ENCODE results near the gene TRDMT1. TPM values are rescaled to one million over a fixed set of nuclear protein-coding genes. Genes with fewer than 3 reads are reported as not detected.

The TRDMT1 gene
- total and polyA plus RNA-seq, 2 donors (not counting 1 experiment from before 2014, with no cell fraction given) = 3.0 to 20.4 TPM

- H3K4me2 ChIP-seq (replicated peaks; ENCODE audit: low read depth, low read length, poor library complexity, severe bottlenecking) = no peak overlapping the region
- no peaks in the 10 kb centered on the region for H3K27me3 ChIP-seq (replicated peaks in 1 of 4; ENCODE audit: control extremely low read depth in 1 of 4, control insufficient read depth in 3 of 4, insufficient read depth in 4 of 4, low read length in 3 of 4)
- H3K4me1 Mint-ChIP-seq = no peaks in the 10 kb centered on the region
- no peaks in the 10 kb centered on the region for H3K36me3 ChIP-seq (replicated peaks in 1 of 2; ENCODE audit: control extremely low read depth in 1 of 2, control insufficient read depth in 1 of 2, extremely low read depth in 1 of 2, insufficient read depth in 2 of 2, low read length in 1 of 2)
- intact Hi-C loops (cut with micrococcal nuclease) = no loop called here
- H3K4me1 ChIP-seq (ENCODE audit: control insufficient read depth in 2 of 2, insufficient read depth in 2 of 2, low read length in 2 of 2) = no peaks in the 10 kb centered on the region
- peaks cover 0 to 5% (median 1%) of the 10 kb centered on the region in 3 donors for H3K9me3 ChIP-seq (ENCODE audit: control extremely low read depth in 1 of 3, control insufficient read depth in 2 of 3, insufficient read depth in 1 of 3, low read length in 2 of 3)
- no peaks in the 10 kb centered on the region for H4K20me1 ChIP-seq (ENCODE audit: control insufficient read depth, insufficient read depth, low read length, poor library complexity, severe bottlenecking)
- no peak overlapping the region for H3K27ac Mint-ChIP-seq
- CTCF ChIA-PET = interaction anchor here (0.9 kb wide), 1 partner anchor 43 kb away, joined by 3 read pairs; no protein-coding TSS in a partner anchor
- no peak overlapping the region for H3K9ac ChIP-seq (ENCODE audit: low read length)
- H3K9me3 Mint-ChIP-seq (ENCODE audit: insufficient read depth) = peaks cover 5% of the 10 kb centered on the region
- no peaks in the 10 kb centered on the region for H3K27me3 Mint-ChIP-seq
- H2AFZ ChIP-seq (ENCODE audit: insufficient read depth, low read depth, low read length, poor library complexity, severe bottlenecking) = no peak overlapping the region
- no peak overlapping the region for H3K4me3 Mint-ChIP-seq
- no peak overlapping the region for H3K4me3 ChIP-seq (ENCODE audit: control extremely low read depth in 1 of 5, extremely low read depth in 1 of 5, insufficient read depth in 1 of 5, low read depth in 2 of 5, low read length in 4 of 5)
- no peak overlapping the region for H3K27ac ChIP-seq (ENCODE audit: low read length in 2 of 2)
- no peak for DNase-seq
- no peak for TF ChIP-seq EZH2 (IDR thresholded peaks at IDR 0.05; ENCODE audit: borderline replicate concordance, insufficient read depth, low read depth, low read length, poor library complexity, severe bottlenecking)
- ATAC-seq (ENCODE audit: low read depth) = no peak
- H3K79me2 ChIP-seq (ENCODE audit: control insufficient read depth, insufficient read depth, low read length) = no peaks in the 10 kb centered on the region
- POLR2A ChIA-PET = no interaction called here
Observed at GRCh38 chr10:17140386-17140761, 61.1 kb downstream of the TRDMT1 start.

DNA sequence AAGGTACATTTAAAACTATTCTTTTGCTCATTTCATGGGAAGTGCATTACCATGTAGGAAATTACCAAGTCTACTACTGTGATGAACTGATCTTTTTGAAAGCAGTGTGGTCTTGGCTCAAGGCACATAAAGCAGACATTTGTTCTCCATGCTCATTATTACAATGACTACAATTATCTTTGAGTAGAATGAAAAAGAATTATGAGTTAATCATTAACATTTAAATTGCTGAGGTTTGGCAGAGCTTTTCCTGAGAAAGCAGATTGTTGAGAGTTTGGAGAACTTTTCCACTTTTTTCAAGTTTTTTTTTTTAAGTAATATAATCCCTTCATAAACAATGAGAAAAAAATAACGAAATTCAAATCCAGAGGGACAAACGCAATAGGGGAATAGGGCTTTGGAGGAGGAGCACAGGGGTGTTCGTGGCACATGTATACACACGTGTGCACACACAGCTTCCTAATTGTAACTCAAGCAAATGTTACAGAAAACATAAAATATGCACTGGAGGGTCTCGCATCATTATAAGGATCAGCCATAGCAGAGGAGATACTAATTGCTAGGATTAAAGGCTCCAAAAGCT lies 62.9 kb downstream of the TRDMT1 start:
- intact Hi-C loops (cut with micrococcal nuclease) = no loop called here
- CTCF ChIA-PET = no interaction called here
- no CpG with 5 or more reads among the region's 5 CpGs for WGBS (ENCODE audit: insufficient coverage)

More for the DNA sequence above, 62.9 kb downstream of the TRDMT1 start:
- no peak for TF ChIP-seq EZH2 (IDR thresholded peaks at IDR 0.05; ENCODE audit: borderline replicate concordance, insufficient read depth, low read depth, low read length, poor library complexity, severe bottlenecking)
- TF ChIP-seq, protein P1, sequence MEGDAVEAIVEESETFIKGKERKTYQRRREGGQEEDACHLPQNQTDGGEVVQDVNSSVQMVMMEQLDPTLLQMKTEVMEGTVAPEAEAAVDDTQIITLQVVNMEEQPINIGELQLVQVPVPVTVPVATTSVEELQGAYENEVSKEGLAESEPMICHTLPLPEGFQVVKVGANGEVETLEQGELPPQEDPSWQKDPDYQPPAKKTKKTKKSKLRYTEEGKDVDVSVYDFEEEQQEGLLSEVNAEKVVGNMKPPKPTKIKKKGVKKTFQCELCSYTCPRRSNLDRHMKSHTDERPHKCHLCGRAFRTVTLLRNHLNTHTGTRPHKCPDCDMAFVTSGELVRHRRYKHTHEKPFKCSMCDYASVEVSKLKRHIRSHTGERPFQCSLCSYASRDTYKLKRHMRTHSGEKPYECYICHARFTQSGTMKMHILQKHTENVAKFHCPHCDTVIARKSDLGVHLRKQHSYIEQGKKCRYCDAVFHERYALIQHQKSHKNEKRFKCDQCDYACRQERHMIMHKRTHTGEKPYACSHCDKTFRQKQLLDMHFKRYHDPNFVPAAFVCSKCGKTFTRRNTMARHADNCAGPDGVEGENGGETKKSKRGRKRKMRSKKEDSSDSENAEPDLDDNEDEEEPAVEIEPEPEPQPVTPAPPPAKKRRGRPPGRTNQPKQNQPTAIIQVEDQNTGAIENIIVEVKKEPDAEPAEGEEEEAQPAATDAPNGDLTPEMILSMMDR (IDR thresholded peaks at IDR 0.05) = no peak
- Histone ChIP-seq H3K27ac (ENCODE audit: low read length in 2 of 2) (no peak overlapping the region), H3K4me1 (ENCODE audit: control insufficient read depth in 2 of 2, insufficient read depth in 2 of 2, low read length in 2 of 2) (no peaks in the 10 kb centered on the region), H2AFZ (ENCODE audit: insufficient read depth, low read depth, low read length, poor library complexity, severe bottlenecking) (no peak overlapping the region), H3K79me2 (ENCODE audit: control insufficient read depth, insufficient read depth, low read length) (no peaks in the 10 kb centered on the region), H3K4me3 (ENCODE audit: control extremely low read depth in 1 of 5, extremely low read depth in 1 of 5, insufficient read depth in 1 of 5, low read depth in 2 of 5, low read length in 4 of 5) (no peak overlapping the region), H3K4me2 (replicated peaks; ENCODE audit: low read depth, low read length, poor library complexity, severe bottlenecking) (no peak overlapping the region), H3K9me3 (ENCODE audit: control extremely low read depth in 1 of 3, control insufficient read depth in 2 of 3, insufficient read depth in 1 of 3, low read length in 2 of 3) (peaks cover 0 to 5% (median 1%) of the 10 kb centered on the region in 3 donors), H3K36me3 (replicated peaks in 1 of 2; ENCODE audit: control extremely low read depth in 1 of 2, control insufficient read depth in 1 of 2, extremely low read depth in 1 of 2, insufficient read depth in 2 of 2, low read length in 1 of 2) (no peaks in the 10 kb centered on the region), H3K9ac (ENCODE audit: low read length) (no peak overlapping the region), H4K20me1 (ENCODE audit: control insufficient read depth, insufficient read depth, low read length, poor library complexity, severe bottlenecking) (no peaks in the 10 kb centered on the region), H3K27me3 (replicated peaks in 1 of 4; ENCODE audit: control extremely low read depth in 1 of 4, control insufficient read depth in 3 of 4, insufficient read depth in 4 of 4, low read length in 3 of 4) (no peaks in the 10 kb centered on the region)
- H3K4me3 Mint-ChIP-seq = no peak overlapping the region
- no peaks in the 10 kb centered on the region for H3K27me3 Mint-ChIP-seq
- H3K9me3 Mint-ChIP-seq (ENCODE audit: insufficient read depth) = peaks cover 5% of the 10 kb centered on the region
- POLR2A ChIA-PET = no interaction called here
- no peaks in the 10 kb centered on the region for H3K4me1 Mint-ChIP-seq
- H3K27ac Mint-ChIP-seq = no peak overlapping the region
- DNase-seq = no peak
- no peak for ATAC-seq (ENCODE audit: low read depth)

Measured in B cell (primary cell).